ENCODE results near the gene TMEM176B. TPM values are rescaled to one million over a fixed set of nuclear protein-coding genes. Genes with fewer than 3 reads are reported as not detected.
"Not testable (repeated sequence)": the region's sequence is repeated elsewhere in the genome, so short reads cannot be mapped to it uniquely, and the experiment has no call there.

Gene TMEM176B
- total and polyA plus RNA-seq, 3 donors from 2014 or later: 3.9 to 69.3 (median 6.6) TPM

GRCh38 chr7:150814328-150815001 lies 14.3 kb upstream of the TMEM176B start:
- Histone ChIP-seq H3K27ac (no peak overlapping the region), H3K4me1 (no peaks in the 10 kb centered on the region), H3K27me3 (no peaks in the 10 kb centered on the region), H3K4me3 (no peak overlapping the region), H3K36me3 (ENCODE audit: low read depth, missing control alignments) (no peaks in the 10 kb centered on the region), H3K9me3 (no peaks in the 10 kb centered on the region)
- no peak for DNase-seq
- TF ChIP-seq, protein P1, sequence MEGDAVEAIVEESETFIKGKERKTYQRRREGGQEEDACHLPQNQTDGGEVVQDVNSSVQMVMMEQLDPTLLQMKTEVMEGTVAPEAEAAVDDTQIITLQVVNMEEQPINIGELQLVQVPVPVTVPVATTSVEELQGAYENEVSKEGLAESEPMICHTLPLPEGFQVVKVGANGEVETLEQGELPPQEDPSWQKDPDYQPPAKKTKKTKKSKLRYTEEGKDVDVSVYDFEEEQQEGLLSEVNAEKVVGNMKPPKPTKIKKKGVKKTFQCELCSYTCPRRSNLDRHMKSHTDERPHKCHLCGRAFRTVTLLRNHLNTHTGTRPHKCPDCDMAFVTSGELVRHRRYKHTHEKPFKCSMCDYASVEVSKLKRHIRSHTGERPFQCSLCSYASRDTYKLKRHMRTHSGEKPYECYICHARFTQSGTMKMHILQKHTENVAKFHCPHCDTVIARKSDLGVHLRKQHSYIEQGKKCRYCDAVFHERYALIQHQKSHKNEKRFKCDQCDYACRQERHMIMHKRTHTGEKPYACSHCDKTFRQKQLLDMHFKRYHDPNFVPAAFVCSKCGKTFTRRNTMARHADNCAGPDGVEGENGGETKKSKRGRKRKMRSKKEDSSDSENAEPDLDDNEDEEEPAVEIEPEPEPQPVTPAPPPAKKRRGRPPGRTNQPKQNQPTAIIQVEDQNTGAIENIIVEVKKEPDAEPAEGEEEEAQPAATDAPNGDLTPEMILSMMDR (IDR thresholded peaks at IDR 0.05): no peak
- TF ChIP-seq POLR2A (IDR thresholded peaks at IDR 0.05): no peak
- intact Hi-C loops (cut with DNase I; ENCODE audit: low total_unique reads): no loop called here
- 78 to 80% methylated on average over 7 of the region's 7 CpGs for WGBS, 2 donors

- H3K4me3 ChIP-seq; H3K36me3 ChIP-seq (ENCODE audit: low read depth, missing control alignments); H3K27me3 ChIP-seq; H3K27ac ChIP-seq; intact Hi-C loops (cut with DNase I; ENCODE audit: low total_unique reads); H3K9me3 ChIP-seq; H3K4me1 ChIP-seq; DNase-seq: not testable (repeated sequence)
- 81 to 91% methylated on average over 8 to 13 of the region's 13 CpGs for WGBS, 2 donors
Observed at GRCh38 chr7:150807616-150808438, 7.7 kb upstream of the TMEM176B start.

GRCh38 chr7:150806863-150807262 lies 6.7 kb upstream of the TMEM176B start:
- Histone ChIP-seq H3K36me3 (ENCODE audit: low read depth, missing control alignments) (no peaks in the 10 kb centered on the region), H3K9me3 (no peaks in the 10 kb centered on the region), H3K27me3 (no peaks in the 10 kb centered on the region), H3K4me3 (no peak overlapping the region), H3K4me1 (no peaks in the 10 kb centered on the region), H3K27ac (no peak overlapping the region)
- no peak for DNase-seq
- intact Hi-C loops (cut with DNase I; ENCODE audit: low total_unique reads): no loop called here
- WGBS, 2 donors: 88 to 90% methylated on average over 2 of the region's 2 CpGs
- TF ChIP-seq, protein P1 (IDR thresholded peaks at IDR 0.05): no peak
- no peak for TF ChIP-seq POLR2A (IDR thresholded peaks at IDR 0.05)

DNA sequence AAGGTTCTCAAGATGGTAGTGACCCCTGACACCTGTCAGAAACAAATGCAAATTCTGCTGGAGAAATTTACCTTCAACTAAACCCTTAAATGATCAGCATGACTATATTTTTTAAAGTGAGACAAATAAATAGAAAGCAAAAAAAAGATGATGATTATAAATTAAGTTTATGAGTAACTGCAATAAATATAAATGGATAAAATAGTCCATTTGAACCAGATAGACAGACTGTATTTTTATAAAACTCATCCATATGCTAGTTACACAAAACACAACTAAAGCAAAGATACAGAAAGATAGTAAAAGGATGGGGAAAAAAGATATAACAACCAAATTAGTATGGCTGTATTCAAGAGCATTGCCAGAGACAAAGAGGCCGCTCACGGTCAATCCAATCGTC lies 6.3 kb upstream of the TMEM176B start:
- intact Hi-C loops (cut with DNase I; ENCODE audit: low total_unique reads): no loop called here
- Histone ChIP-seq H3K4me1 (no peaks in the 10 kb centered on the region), H3K36me3 (ENCODE audit: low read depth, missing control alignments) (no peaks in the 10 kb centered on the region), H3K27me3 (no peaks in the 10 kb centered on the region), H3K4me3 (no peak overlapping the region), H3K9me3 (no peaks in the 10 kb centered on the region), H3K27ac (no peak overlapping the region)
- 94 to 98% methylated on average over 3 of the region's 3 CpGs for WGBS, 2 donors
- DNase-seq: no peak
- TF ChIP-seq, protein P1 (IDR thresholded peaks at IDR 0.05): no peak
- TF ChIP-seq POLR2A (IDR thresholded peaks at IDR 0.05): no peak

GRCh38 chr7:150805864-150806263 lies 5.7 kb upstream of the TMEM176B start:
- intact Hi-C loops (cut with DNase I; ENCODE audit: low total_unique reads): no loop called here
- no peak for DNase-seq

More at GRCh38 chr7:150805864-150806263, 5.7 kb upstream of the TMEM176B start:
- Histone ChIP-seq H3K4me3 (no peak overlapping the region), H3K27ac (no peak overlapping the region), H3K27me3 (no peaks in the 10 kb centered on the region), H3K4me1 (peaks cover 2% of the 10 kb centered on the region), H3K36me3 (ENCODE audit: low read depth, missing control alignments) (no peaks in the 10 kb centered on the region), H3K9me3 (no peaks in the 10 kb centered on the region)
- TF ChIP-seq, protein P1 (IDR thresholded peaks at IDR 0.05): no peak
- TF ChIP-seq POLR2A (IDR thresholded peaks at IDR 0.05): no peak

All from testis (tissue), 3 donors.